ENCODE results near the gene ZNF280C.
A peak's percentile ranks its signal among the peaks of the same experiment; 100 is the strongest.

ZNF280C gene

DNA sequence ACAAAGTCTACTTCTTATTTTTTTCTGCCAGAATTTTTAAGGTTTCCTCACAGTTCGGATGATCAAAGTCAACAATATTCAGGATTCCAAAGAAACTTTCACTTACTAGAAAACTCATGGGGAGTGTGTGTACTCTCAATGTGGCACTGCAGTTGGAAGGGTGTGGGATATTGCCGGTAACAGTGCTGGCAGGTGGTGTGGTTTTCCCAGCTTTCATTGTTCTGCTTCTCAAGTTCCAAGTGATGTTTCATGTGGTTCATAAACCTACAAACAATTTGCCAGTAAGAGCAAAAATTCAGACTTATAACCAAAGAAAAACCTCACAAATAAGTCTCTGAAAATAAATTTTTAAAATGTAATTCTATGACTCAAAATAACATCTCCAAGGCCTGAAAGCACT, 39.8 kb downstream of the ZNF280C start:
- no peak for FAIRE-seq
- TF ChIP-seq, protein P1, sequence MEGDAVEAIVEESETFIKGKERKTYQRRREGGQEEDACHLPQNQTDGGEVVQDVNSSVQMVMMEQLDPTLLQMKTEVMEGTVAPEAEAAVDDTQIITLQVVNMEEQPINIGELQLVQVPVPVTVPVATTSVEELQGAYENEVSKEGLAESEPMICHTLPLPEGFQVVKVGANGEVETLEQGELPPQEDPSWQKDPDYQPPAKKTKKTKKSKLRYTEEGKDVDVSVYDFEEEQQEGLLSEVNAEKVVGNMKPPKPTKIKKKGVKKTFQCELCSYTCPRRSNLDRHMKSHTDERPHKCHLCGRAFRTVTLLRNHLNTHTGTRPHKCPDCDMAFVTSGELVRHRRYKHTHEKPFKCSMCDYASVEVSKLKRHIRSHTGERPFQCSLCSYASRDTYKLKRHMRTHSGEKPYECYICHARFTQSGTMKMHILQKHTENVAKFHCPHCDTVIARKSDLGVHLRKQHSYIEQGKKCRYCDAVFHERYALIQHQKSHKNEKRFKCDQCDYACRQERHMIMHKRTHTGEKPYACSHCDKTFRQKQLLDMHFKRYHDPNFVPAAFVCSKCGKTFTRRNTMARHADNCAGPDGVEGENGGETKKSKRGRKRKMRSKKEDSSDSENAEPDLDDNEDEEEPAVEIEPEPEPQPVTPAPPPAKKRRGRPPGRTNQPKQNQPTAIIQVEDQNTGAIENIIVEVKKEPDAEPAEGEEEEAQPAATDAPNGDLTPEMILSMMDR (IDR thresholded peaks at IDR 0.05; ENCODE audit: insufficient read depth, missing control alignments): no peak
- no peak for DNase-seq (ENCODE audit: insufficient read length, low spot score)

DNA sequence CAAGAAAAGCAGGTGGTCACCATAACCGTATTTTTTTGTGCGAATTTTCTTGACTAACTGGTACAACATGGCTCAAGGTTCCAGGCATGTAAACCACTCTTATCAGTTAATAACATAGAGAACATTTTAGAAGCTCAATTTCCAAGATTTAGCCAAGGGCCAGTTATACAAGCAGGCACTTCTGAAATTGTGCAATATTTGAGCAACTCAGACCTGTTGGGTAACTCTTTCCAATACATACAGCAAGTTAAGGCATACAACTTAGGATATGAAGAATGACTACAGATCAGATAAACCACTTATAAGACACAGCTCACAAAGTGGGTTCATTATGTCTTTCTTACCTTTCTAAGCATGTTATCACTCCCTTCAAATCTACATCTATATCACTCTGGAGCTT, 43.9 kb downstream of the ZNF280C start:
- TF ChIP-seq, protein P1 (IDR thresholded peaks at IDR 0.05; ENCODE audit: insufficient read depth, missing control alignments): no peak
- no peak for FAIRE-seq
- no peak for DNase-seq (ENCODE audit: insufficient read length, low spot score)

DNA sequence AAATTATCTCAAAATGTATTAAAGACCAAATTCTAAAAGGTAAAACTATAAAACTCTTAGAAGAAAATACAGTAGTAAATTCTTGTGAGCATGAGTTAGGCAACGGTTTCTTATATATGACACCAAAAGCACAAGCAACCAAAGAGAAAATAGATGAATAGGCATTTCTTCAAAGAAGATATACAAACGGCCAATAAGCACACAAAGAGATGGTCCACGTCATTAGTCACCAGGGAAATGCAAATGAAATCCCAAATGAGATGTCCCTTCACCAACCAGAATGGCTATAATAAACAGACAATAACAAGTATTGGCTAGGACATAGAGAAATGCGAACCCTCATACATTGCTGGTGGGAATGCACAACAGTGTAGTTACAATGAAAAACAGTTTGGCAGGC, 52.4 kb downstream of the ZNF280C start:
- TF ChIP-seq, protein P1 (IDR thresholded peaks at IDR 0.05; ENCODE audit: insufficient read depth, missing control alignments): no peak
- FAIRE-seq (peak; percentile 21), DNase-seq (ENCODE audit: insufficient read length, low spot score) (no peak)

DNA sequence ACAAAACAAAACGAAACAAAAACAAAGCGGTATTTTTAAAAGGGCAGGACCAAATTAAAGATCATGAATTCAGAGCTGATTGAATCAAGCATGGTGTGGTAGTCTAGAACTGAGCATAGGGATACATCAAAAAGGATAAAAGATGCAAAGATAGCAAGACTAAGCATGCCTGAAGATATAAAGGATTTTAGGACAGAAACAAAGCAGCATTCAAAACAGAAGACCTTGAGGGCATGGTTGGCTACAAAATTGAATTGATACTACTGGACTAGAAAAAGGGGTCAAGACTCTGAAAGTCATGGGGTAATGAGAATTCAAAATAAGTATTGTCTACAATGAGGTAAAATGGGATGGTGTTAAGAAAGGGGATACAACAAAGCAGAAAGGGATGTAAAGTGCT, 55.3 kb downstream of the ZNF280C start:
- no peak for DNase-seq (ENCODE audit: insufficient read length, low spot score)
- FAIRE-seq: no peak
- TF ChIP-seq, protein P1 (IDR thresholded peaks at IDR 0.05; ENCODE audit: insufficient read depth, missing control alignments): no peak

DNA sequence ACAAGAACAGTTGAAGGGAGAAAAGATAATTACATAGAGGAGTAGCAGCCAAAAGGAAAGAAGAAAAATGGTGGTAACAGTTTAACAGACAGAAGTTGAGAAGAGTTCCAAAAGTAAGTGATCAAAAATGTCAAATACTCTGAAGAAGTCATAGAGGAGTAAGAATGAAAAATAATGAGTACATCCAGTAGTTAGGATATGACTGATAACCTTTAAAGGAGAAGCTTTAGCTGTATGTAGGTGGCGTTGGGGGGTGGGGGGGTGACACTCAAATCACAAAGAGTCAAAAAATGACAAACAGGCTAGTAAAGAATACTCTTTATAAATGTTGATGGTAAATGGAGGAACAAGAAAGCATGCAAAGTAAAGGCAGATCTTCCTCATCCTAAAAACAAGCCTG, 56.3 kb downstream of the ZNF280C start:
- DNase-seq (ENCODE audit: insufficient read length, low spot score): no peak
- TF ChIP-seq, protein P1 (IDR thresholded peaks at IDR 0.05; ENCODE audit: insufficient read depth, missing control alignments): no peak
- no peak for FAIRE-seq

DNA sequence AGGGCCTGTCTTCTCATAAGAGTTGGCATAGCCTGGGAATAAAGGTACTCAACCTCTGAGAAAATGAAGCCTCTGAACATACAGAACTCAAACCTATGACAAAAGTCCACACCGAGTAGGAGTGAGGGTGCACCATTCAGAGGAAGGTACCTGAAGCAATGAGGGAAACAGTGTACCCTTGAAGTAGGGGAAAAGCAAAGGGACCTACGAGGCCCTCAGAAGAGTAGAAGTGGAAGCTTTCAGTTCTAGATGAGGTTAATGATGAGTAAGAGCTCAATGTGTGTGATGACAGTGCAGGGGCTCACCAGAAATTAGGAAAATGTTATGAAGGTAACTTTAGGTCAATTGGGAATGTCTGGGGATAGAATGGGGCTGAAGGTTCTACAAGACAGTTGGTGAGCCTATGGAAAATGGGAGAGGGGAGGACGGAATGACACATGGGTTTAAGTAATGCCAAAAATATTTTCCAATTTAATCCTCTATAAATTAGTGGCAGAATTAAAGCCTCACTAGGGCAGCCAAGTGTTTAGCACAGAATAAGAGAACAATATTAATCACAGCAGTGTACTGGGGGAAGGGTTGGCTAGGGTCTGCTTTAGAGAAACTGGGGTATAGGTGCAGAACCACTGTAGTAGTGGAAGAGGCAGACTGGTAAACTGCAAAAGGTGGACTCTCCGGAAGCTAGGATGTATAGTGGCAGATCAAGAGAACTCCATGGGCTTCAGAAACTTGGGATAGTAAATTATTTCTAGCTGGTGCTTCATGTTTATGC, 57.1 kb downstream of the ZNF280C start:
- no peak for DNase-seq (ENCODE audit: insufficient read length, low spot score)
- TF ChIP-seq, protein P1 (IDR thresholded peaks at IDR 0.05; ENCODE audit: insufficient read depth, missing control alignments): no peak
- no peak for FAIRE-seq

DNA sequence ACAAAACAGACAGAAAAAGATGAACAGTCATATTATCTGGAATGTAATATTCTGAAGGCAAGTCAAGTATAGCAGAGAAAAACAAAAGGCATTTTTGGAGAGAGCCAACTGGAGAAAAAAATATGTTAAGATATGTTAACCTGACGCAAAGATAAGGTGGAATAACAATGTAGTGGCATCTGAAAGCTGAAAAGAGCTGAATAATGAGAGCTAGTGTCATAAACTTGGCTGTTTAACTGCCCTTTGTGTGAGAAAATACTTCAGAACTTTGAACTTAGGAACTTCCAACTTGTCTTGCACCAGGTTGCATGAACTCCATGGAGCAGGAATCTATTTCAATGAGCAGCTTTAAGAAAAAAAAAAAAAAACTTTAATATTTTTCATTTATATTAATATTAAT, 64.1 kb downstream of the ZNF280C start:
- TF ChIP-seq, protein P1 (IDR thresholded peaks at IDR 0.05; ENCODE audit: insufficient read depth, missing control alignments): no peak
- no peak for DNase-seq (ENCODE audit: insufficient read length, low spot score)
- FAIRE-seq: no peak

Measured in D721Med (cell line).